SU-DHL-6 (cell line): ENCODE results near the gene MYLK3.

Source experiments
- EZH2phosphoT487 ChIP-seq: fragments of 200-600 bp; sonication (generic), shearing (Covaris generic); conservative IDR thresholded peaks from 2 replicates; pipeline ENCODE4 v1.6.1; 2018; ENCODE audit warnings: mild to moderate bottlenecking, antibody characterized with exemption, low read length, moderate library complexity, mixed read lengths
- TF ChIP-seq, protein P1 (sequence below): fragments of 200-600 bp; sonication (generic); IDR thresholded peaks from one replicate; pipeline ENCODE4 v1.5.1; 2017; ENCODE audit warnings: antibody characterized with exemption, mild to moderate bottlenecking, low read length, moderate library complexity; ENCODE audit not compliant: insufficient read depth, poor library complexity, severe bottlenecking

DNA sequence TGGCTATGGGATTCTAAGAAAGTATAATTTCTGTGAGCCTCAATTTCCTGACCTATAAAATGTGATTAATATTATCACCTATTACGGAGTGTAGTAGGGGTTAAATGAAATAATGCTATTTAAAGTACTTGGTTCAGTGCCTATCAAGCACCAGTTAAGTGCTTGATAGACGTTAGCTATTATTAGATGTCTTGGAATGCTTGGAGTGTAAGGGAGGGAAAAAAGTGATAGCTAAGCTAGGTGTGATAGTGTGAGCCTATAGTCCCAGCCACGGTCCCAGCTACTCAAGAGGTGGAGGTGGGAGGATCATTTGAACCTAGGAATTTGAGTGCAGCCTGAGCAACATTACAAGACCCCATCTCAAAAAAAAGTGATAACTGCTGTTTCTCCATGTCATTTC is 51.2 kb downstream of the MYLK3 start:
- TF ChIP-seq, protein P1, sequence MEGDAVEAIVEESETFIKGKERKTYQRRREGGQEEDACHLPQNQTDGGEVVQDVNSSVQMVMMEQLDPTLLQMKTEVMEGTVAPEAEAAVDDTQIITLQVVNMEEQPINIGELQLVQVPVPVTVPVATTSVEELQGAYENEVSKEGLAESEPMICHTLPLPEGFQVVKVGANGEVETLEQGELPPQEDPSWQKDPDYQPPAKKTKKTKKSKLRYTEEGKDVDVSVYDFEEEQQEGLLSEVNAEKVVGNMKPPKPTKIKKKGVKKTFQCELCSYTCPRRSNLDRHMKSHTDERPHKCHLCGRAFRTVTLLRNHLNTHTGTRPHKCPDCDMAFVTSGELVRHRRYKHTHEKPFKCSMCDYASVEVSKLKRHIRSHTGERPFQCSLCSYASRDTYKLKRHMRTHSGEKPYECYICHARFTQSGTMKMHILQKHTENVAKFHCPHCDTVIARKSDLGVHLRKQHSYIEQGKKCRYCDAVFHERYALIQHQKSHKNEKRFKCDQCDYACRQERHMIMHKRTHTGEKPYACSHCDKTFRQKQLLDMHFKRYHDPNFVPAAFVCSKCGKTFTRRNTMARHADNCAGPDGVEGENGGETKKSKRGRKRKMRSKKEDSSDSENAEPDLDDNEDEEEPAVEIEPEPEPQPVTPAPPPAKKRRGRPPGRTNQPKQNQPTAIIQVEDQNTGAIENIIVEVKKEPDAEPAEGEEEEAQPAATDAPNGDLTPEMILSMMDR: no peak
- no peak for TF ChIP-seq EZH2phosphoT487
